Hindlimb muscle (tissue), 1 donor: ENCODE data around the gene ATP6AP2. TPM values are rescaled to one million over a fixed set of nuclear protein-coding genes. Genes with fewer than 3 reads are reported as not detected.
A peak's percentile ranks its signal among the peaks of the same experiment; 100 is the strongest.
"Not testable (repeated sequence)": the region's sequence is repeated elsewhere in the genome, so short reads cannot be mapped to it uniquely, and the experiment has no call there.

ENCODE experiments used
- DNase-seq: peaks from one replicate; pipeline ENCODE4 v3.0.0-alpha.2; 2013
- polyA plus RNA-seq: library from polyadenylated mRNA; unstranded; fragments of 120-200 nt; gene quantifications from one replicate; pipeline ENCODE4 v1.2.1, GENCODE V29; 2013; ENCODE audit not compliant: insufficient read length

The ATP6AP2 gene
- polyA plus RNA-seq: 63.5 TPM

DNA sequence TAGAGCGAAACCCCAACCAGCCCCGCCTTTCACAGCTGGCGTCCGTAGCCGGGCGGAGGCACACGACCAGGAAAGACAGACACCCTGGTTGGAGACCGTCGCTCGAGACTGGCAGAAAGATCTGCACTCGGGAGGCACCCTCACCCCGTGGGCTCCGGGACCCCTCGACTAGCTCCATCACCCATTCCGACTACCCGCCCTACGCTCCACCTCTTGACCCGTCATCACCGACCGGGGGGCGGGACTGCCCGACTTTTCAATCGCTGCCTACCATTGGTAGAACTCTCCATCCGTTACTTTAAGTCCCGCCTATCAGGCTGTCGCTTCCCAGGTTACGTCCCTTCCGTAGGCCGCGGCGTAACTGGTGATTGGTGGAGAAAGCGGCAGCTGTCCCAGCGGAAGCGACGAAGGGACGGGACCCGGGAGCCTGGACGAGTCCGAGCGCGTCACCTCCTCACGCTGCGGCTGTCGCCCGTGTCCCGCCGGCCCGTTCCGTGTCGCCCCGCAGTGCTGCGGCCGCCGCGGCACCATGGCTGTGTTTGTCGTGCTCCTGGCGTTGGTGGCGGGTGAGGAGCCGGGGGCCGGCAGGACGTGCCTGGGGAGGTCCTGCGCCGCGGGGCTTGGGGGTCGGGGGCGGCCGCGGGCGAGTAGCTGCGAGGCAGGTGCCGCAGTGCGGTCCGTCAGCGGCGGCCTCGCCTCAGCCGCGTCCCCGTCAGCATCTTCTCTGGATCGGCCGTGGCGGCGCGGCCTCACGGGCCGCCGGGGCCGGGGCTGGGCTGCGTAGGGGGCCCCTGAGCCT is at the start of gene ATP6AP2:
Gene ATP6AP2, plus strand, starts transcription at position 434 of the 799 bp plus-strand sequence. Its CDS starts 96 bp downstream, at position 530.
- peak; percentile 92 for DNase-seq

GRCh38 chrX:40531056-40531826 is 49.5 kb upstream of the ATP6AP2 start:
- no peak for DNase-seq

DNA sequence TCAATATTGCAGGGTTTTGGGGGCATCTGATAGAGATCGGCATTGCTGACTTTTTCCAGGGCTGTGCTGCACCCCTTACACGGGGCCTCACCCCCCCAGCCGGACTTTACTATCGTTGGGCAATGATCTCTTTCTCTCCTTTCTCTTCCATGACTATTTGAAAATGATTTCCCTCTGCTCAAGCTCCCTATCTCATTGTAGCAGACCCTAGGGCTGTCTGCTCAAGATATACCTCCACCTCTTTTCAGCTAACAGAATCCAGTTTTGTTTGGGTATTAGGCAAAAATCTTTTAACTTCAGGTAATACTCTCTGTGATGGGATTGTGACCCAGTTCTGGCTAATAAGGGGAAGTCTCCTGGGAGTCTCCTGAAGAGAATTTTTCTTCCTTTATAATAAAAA is 43.5 kb upstream of the ATP6AP2 start:
- DNase-seq: no peak

- DNase-seq: no peak
Observed at GRCh38 chrX:40538406-40538805, 42.4 kb upstream of the ATP6AP2 start.

DNA sequence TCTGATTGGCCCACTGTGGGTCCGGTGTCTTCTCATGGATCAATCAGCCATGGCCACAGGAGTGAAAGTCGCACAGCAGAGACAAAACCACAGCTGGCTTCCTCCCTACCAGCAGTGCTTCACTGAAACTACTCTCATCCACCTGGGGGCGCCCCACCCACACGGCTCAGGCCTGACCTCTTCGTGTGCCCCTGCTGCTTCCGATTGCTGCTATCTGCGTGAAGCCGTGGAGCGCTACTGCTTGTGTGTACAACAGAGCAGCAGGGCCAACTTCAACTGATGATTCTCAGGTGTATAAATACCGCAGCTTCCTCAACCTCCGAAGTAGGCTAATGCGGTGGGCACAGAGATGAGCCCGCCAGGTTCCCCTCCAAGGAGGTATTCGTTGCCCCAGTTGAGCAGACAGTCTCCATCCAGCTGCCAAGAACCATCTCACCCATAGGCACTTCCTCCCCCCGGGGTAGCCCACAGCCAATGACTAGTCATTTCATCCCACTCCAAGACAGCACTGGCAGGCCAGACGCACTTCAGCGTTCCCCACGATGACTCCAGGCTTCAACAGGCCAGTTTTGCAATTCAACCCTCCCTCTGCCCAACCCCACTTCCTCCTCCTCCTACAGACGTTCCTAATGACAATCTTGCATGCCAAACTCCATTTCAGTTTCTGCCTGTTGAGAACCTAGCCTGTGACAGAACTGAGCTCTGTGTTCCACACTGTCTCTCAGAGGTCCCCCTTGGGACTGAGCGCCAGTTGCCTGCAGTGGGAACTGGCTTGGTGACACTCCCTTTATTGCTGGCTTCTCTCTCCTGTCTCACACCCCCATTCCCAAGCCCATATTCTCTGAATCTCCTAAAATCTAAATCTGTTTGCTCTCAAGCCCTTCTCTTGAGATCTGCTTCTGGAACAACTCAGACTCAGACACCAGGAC is 41.3 kb upstream of the ATP6AP2 start:
- DNase-seq: no peak

GRCh38 chrX:40542208-40542607 is 38.6 kb upstream of the ATP6AP2 start:
- DNase-seq: no peak

GRCh38 chrX:40542972-40543371 is 37.8 kb upstream of the ATP6AP2 start:
- no peak for DNase-seq

DNA sequence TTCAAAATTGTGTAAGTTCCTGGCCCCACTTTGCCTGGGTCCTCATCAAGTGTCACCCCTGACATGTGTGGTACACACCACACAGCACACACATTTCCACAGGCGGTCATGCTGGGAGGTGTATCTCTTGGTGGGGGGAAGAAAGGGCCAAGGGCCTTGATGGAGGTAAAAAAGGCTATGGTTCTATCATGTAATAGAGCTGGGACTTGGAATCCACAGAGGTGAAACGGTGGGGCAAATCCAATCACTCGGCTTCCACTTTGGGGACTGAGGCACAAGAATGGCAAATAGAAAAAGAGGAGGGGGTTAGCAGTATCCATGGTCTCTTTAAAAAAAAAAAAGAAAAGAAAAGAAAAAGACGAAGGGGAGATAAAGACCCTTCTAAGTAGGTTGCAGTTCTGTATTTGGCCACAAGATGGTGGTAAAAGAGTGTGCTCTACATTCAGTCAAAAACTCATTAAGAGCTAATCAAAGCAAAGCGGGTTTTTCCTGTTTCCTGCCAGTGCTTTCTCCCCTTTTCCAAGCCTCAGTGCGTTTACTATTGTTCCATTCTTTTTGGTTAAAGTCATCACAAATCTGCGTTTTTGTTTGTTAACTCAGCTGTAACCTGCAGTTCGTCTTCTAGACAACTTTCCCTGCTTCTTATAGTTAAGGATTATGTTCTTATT is 37.0 kb upstream of the ATP6AP2 start:
- peak; percentile 49 for DNase-seq

- DNase-seq: no peak
Observed at GRCh38 chrX:40544343-40545266, 36.2 kb upstream of the ATP6AP2 start.

DNA sequence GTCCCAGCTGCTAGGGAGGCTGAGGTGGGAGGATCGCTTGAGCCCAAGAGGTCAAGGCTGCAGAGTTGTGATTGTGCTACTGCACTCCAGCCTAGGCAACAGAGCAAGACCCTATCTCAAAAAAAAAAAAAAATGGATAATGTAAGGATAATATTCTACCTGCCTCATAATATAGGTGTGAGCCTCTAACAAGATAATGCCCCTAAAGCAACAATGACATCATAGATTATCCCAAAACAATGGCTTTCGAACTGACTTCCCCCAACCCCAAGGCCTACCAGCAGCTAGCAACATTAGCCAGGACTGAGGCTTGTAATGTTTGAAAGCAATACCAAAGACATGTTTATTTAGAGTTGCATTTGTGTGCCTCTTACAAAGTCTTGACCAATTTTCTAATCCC is 33.9 kb upstream of the ATP6AP2 start:
- DNase-seq: no peak

DNA sequence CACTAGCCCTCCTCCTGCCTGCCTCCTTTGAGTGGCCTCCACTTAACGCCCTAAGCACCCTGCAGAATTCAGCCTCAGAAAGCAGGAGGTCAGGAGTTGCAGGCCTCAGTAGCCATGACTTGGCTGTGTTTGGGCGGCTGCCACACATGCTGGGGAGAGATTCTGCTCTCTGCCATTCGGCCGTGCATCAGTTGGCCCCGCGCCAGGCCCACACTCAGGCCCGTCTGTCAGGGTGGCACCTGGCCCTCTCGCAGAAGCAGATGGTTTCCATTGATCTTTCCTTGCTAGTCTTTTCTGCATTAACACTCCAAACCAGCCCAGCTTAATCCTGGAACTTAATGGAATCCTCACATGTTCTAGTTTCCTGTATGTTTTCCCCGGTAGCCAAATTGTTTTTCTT is 30.7 kb upstream of the ATP6AP2 start:
- no peak for DNase-seq

GRCh38 chrX:40552768-40553167 is 28.0 kb upstream of the ATP6AP2 start:
- DNase-seq: no peak

DNA sequence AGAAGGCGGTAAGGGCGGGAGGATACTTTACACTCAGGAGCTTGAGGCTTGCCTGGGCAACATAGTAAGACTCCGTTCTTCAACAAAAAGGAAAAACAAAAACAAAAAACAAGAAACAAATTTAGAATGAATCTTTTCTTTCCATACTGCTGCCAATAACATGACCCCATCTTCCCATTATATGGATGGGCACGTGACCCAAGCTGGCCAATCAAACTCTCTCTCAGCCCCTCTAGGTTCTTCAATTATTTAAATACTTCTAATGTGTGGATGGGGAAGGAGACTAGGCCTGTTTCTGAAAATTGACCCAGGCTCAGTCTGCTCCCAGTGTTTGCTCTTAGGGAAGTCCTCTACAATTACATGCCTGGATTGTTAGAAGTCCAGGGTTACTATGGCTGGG is 22.2 kb upstream of the ATP6AP2 start:
- no peak for DNase-seq

- DNase-seq: no peak
Observed at GRCh38 chrX:40563784-40564183, 17.0 kb upstream of the ATP6AP2 start.

GRCh38 chrX:40564447-40564846 is 16.3 kb upstream of the ATP6AP2 start:
- no peak for DNase-seq

DNA sequence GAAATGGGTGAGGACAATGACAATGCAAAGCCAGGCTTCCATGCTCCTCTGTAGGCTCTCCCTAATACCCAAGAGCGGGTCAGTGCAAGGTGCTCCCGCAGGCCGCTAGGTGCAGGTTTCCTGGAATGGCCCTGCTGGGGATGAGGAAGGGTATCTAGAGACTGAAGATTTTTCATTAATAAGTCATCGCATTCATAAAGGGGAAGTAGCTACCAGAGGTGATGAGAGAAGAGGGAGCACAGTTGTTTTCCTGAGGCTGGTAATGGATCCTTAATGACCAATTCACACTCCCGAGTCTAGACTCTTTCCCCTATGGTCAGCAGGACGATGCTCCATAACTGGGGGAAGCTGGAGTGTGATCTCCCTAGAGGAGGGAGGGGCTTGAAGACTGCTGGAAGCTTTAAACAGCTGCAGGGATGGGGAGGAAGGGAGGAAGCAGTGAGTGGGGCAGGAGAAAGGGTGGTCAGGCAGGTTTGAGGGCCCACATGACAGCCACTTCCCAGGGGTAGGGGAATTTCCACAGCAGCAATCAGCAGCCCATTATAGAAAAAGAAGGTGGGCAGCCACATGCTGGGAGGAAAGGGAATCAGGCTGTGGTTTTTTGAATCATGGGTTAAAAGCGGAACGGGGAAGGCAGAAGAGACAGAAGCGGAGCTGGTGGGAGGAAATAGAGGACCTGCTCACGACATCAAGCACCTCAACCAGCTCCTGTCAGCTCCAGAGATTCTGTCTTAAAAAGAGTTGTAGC is 10.2 kb upstream of the ATP6AP2 start:
- peak; percentile 8 for DNase-seq

DNA sequence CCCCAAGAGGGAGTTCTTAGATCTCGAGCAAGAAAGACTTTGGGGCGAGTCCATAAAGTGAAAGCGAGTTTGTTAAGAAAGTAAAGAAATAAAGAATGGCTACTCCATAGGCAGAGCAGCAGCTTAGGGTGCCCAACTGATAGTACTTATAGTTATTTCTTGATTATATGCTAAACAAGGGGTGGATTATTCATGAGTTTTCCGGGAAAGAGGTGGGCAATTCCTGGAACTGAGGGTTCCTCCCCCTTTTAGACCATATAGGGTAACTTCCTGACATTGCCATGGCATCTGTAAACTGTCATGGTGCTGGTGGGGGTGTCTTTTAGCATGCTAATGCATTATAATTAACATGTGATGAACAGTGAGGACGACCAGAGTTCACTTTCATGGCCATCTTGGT is 9.6 kb upstream of the ATP6AP2 start:
- not testable (repeated sequence) for DNase-seq

DNA sequence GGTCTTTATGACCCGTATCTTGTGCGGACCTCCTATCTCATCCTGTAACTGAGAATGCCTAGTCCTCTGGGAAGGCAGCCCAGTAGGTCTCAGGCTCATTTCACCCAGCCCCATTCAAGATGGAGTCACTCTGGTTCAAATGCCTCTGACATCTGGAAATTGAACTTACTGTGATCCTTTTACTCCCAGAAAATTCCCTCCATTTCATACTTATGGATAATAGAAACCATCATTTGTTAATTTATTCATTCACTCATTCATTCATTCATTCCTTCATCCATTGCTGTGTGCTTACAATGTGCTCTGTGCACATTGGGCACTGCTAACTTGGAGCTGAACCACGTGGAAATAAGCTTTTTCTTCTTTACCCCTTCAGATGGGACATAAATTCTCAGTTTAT is 9.2 kb upstream of the ATP6AP2 start:
- DNase-seq: no peak

GRCh38 chrX:40573763-40574162 is 7.0 kb upstream of the ATP6AP2 start:
- no peak for DNase-seq

- DNase-seq: not testable (repeated sequence)
Observed at GRCh38 chrX:40575411-40575810, 5.4 kb upstream of the ATP6AP2 start.
